ENCODE measurements around the gene MAGEF1.

DNA sequence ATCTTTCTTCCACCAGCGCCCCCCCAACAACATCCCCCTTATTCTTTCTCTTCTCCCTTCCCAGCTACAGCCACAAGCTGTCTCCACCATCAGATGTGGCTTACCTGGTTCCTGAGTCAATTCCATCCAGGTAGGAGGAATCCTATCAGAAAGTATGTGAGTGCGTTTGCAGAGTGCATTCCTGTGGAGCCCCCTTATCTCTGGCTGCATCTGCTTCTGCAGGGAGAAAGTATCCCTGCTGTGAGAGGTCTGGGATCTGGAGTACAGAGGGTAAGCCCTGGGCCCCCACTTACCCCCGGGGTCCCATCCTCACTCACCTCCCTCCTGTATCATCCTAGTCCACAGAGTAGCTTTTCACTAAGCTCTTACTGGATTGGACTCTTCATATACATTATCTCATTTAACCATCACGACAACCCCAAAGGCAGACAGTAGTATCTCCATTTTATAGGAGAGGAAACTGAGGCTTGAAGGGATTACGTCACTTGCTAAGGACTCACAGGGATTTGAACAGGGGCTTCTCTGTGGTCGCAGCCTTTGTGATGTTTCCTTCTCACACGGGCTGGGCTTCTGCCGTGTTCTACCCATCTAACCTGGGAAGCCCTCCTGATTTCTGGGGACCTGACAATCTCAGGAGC lies 22.2 kb upstream of the MAGEF1 start:
- TF ChIP-seq POLR2A (IDR thresholded peaks at IDR 0.05), result no peak
- TF ChIP-seq, protein P1, sequence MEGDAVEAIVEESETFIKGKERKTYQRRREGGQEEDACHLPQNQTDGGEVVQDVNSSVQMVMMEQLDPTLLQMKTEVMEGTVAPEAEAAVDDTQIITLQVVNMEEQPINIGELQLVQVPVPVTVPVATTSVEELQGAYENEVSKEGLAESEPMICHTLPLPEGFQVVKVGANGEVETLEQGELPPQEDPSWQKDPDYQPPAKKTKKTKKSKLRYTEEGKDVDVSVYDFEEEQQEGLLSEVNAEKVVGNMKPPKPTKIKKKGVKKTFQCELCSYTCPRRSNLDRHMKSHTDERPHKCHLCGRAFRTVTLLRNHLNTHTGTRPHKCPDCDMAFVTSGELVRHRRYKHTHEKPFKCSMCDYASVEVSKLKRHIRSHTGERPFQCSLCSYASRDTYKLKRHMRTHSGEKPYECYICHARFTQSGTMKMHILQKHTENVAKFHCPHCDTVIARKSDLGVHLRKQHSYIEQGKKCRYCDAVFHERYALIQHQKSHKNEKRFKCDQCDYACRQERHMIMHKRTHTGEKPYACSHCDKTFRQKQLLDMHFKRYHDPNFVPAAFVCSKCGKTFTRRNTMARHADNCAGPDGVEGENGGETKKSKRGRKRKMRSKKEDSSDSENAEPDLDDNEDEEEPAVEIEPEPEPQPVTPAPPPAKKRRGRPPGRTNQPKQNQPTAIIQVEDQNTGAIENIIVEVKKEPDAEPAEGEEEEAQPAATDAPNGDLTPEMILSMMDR (IDR thresholded peaks at IDR 0.05 in 8 of 11, conservative IDR thresholded peaks at IDR 0.05 in 3 of 11), result no peak
- no peak for TF ChIP-seq POLR2AphosphoS5 (IDR thresholded peaks at IDR 0.05)
